K562 (cell line): ENCODE results near the gene REP15.
"Not testable (repeated sequence)": the region's sequence is repeated elsewhere in the genome, so short reads cannot be mapped to it uniquely, and the experiment has no call there.

ENCODE experiments used
- EZH2 ChIP-seq: IDR thresholded peaks from 2 replicates; pipeline ENCODE4 v1.6.1; 2012; ENCODE audit warnings: low read depth, mild to moderate bottlenecking, inconsistent platforms, low read length, borderline replicate concordance
- FIP1L1 ChIP-seq: fragments of 200-400 bp; formaldehyde crosslinking; IDR thresholded peaks from 2 replicates; pipeline ENCODE4 v1.6.1; 2018; ENCODE audit warnings: mild to moderate bottlenecking, low read depth, low read length; ENCODE audit not compliant: poor library complexity, severe bottlenecking
- FOXK2 ChIP-seq, 2 experiments: fragments of 450-650 bp; IDR thresholded peaks in 1 of 2; conservative IDR thresholded peaks in 1 of 2; 2 replicates each; pipeline ENCODE4 v1.6.1; 2016; ENCODE audit warnings: low read depth in 2 of 2, mild to moderate bottlenecking in 1 of 2
- MYC ChIP-seq, 2 experiments: fragments of 250-450 bp in 1 of 2; sonication (Bioruptor Pico) in 1 of 2; IDR thresholded peaks; 2 replicates each; pipeline versions ENCODE4 v1.5.1 to v1.6.1; 2012 to 2021; ENCODE audit warnings: low read depth in 2 of 2, borderline replicate concordance in 1 of 2, improper control_type of control experiment in 1 of 2, low read length in 1 of 2, mild to moderate bottlenecking in 1 of 2, moderate library complexity in 1 of 2
- PURB ChIP-seq: sonication (generic); formaldehyde crosslinking; IDR thresholded peaks from 2 replicates; pipeline ENCODE4 v1.9.0; 2021; ENCODE audit warnings: low read depth, mild to moderate bottlenecking, missing genetic modification reagents
- SAP30 ChIP-seq: fragments of 200-600 bp; sonication (generic); IDR thresholded peaks from 2 replicates; pipeline ENCODE4 v1.6.1; 2012; ENCODE audit warnings: borderline replicate concordance, low read depth, mild to moderate bottlenecking, moderate library complexity, low read length, control low read depth, inconsistent platforms; ENCODE audit not compliant: insufficient read depth, poor library complexity, severe bottlenecking
- SRSF3 ChIP-seq: fragments of 200-400 bp; formaldehyde crosslinking; IDR thresholded peaks from 2 replicates; pipeline ENCODE4 v1.6.1; 2016; ENCODE audit warnings: mild to moderate bottlenecking, low read length, moderate library complexity; ENCODE audit not compliant: insufficient read depth
- TAF1 ChIP-seq: IDR thresholded peaks from 2 replicates; pipeline ENCODE4 v1.6.1; 2011; ENCODE audit warnings: mild to moderate bottlenecking, low read length, moderate library complexity; ENCODE audit not compliant: insufficient read depth, control insufficient read depth, severe bottlenecking; ENCODE audit errors: extremely low read depth
- TCF7L2 ChIP-seq: fragments of 150-350 bp; IDR thresholded peaks from 2 replicates; pipeline ENCODE4 v1.6.1; 2016; ENCODE audit warnings: low read depth, mild to moderate bottlenecking, low read length, moderate library complexity
- ZNF24 ChIP-seq: fragments of 450-650 bp; IDR thresholded peaks from 2 replicates; pipeline ENCODE4 v1.6.1; 2016
- TF ChIP-seq, protein P1 (sequence below): sonication (generic); formaldehyde crosslinking; IDR thresholded peaks from 2 replicates; pipeline ENCODE4 v1.8.1; 2023; ENCODE audit warnings: mild to moderate bottlenecking, missing genetic modification reagents
- TF ChIP-seq, protein P2 (sequence below): fragments of 250-450 bp; sonication (Bioruptor Pico); IDR thresholded peaks from 2 replicates; pipeline ENCODE4 v1.8.0; 2022; ENCODE audit warnings: moderate library complexity, mild to moderate bottlenecking, inconsistent platforms

DNA sequence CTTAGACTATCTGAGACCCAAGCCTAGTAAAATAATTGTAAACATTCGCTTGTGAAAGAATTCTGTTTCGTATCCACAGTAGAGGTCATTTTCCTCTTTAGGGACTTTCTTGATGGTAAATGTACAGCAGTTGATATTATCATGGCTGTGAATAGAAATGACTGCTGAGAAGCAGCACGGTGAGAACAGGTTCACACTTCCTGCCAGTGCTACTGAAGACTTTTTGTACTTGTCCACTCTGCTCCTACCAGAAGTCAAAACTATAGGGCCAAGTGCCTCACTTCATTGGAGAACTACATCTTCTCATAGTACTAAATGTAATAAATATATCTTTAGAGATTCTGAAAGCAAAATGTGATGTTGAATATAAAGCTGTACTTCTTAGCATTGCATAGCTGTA lies 40.8 kb upstream of the REP15 start:
- TF ChIP-seq EZH2; FIP1L1; PURB; SAP30; TAF1; MYC (IDR thresholded peaks at IDR 0.05; ENCODE audit: low read depth, low read length); MYC (CRISPR knock-in tag; IDR thresholded peaks at IDR 0.05; ENCODE audit: borderline replicate concordance, low read depth); TCF7L2; ZNF24; SRSF3; FOXK2 (conservative IDR thresholded peaks at IDR 0.05 in 1 of 2, IDR thresholded peaks at IDR 0.05 in 1 of 2; ENCODE audit: low read depth in 2 of 2): not testable (repeated sequence)
- TF ChIP-seq, protein P1, sequence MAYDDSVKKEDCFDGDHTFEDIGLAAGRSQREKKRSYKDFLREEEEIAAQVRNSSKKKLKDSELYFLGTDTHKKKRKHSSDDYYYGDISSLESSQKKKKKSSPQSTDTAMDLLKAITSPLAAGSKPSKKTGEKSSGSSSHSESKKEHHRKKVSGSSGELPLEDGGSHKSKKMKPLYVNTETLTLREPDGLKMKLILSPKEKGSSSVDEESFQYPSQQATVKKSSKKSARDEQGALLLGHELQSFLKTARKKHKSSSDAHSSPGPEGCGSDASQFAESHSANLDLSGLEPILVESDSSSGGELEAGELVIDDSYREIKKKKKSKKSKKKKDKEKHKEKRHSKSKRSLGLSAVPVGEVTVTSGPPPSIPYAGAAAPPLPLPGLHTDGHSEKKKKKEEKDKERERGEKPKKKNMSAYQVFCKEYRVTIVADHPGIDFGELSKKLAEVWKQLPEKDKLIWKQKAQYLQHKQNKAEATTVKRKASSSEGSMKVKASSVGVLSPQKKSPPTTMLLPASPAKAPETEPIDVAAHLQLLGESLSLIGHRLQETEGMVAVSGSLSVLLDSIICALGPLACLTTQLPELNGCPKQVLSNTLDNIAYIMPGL (CRISPR knock-in tag) = not testable (repeated sequence)
- TF ChIP-seq, protein P2, sequence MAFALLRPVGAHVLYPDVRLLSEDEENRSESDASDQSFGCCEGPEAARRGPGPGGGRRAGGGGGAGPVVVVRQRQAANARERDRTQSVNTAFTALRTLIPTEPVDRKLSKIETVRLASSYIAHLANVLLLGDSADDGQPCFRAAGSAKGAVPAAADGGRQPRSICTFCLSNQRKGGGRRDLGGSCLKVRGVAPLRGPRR (CRISPR knock-in tag) = not testable (repeated sequence)
